Peyer's patch (tissue), 4 donors: Measurements from ENCODE around the gene PRM3. TPM values are rescaled to one million over a fixed set of nuclear protein-coding genes. Genes with fewer than 3 reads are reported as not detected.

Experiments used
- DNase-seq, 3 donors: peaks; one replicate each; pipeline ENCODE4 v3.0.0-alpha.2; 2017 to 2019
- H3K27ac ChIP-seq, 4 donors: fragments of 200-600 bp; sonication (generic); one replicate each; pipeline ENCODE4 v1.5.1; 2016 to 2019
- H3K27me3 ChIP-seq, 2 donors: fragments of 200-600 bp; sonication (generic); one replicate each; pipeline ENCODE4 v1.5.1; 2019
- H3K36me3 ChIP-seq, 3 donors: fragments of 200-600 bp; sonication (generic); one replicate each; pipeline ENCODE4 v1.5.1; 2016 to 2019
- H3K4me1 ChIP-seq, 4 donors: fragments of 200-600 bp; sonication (generic); one replicate each; pipeline ENCODE4 v1.5.1; 2016 to 2019
- H3K4me3 ChIP-seq, 4 donors: fragments of 200-600 bp; sonication (generic); 1 replicate in 3 of 4; 2 replicates in 1 of 4; pipeline ENCODE4 v1.5.1; 2016 to 2019; ENCODE audit warnings: mild to moderate bottlenecking in 1 of 4
- H3K9me3 ChIP-seq, 4 donors: fragments of 200-600 bp; sonication (generic); one replicate each; pipeline ENCODE4 v1.5.1; 2016 to 2019; ENCODE audit warnings: mild to moderate bottlenecking in 1 of 4
- POLR2A ChIP-seq, 2 donors: fragments of 450-650 bp; IDR thresholded peaks; one replicate each; pipeline ENCODE4 v1.5.1; 2017; ENCODE audit warnings: antibody characterized with exemption in 2 of 2, mild to moderate bottlenecking in 2 of 2, moderate library complexity in 2 of 2
- total RNA-seq, 4 donors: library from RNA; depleted of rRNA; stranded (reverse); fragments of >200 nt; gene quantifications; one replicate each; pipeline ENCODE4 v1.1.0, GENCODE V29; 2016
- TF ChIP-seq, protein P1 (sequence below), 6 experiments: fragments of 450-650 bp in 4 of 6; fragments of 200-600 bp in 2 of 6; sonication (generic) in 1 of 6; IDR thresholded peaks; one replicate each; pipeline ENCODE4 v1.5.1; 2017 to 2019; ENCODE audit warnings: antibody characterized with exemption in 6 of 6, mild to moderate bottlenecking in 3 of 6, moderate library complexity in 1 of 6

Gene PRM3
- total RNA-seq, 4 donors from 2014 or later = not detected

DNA sequence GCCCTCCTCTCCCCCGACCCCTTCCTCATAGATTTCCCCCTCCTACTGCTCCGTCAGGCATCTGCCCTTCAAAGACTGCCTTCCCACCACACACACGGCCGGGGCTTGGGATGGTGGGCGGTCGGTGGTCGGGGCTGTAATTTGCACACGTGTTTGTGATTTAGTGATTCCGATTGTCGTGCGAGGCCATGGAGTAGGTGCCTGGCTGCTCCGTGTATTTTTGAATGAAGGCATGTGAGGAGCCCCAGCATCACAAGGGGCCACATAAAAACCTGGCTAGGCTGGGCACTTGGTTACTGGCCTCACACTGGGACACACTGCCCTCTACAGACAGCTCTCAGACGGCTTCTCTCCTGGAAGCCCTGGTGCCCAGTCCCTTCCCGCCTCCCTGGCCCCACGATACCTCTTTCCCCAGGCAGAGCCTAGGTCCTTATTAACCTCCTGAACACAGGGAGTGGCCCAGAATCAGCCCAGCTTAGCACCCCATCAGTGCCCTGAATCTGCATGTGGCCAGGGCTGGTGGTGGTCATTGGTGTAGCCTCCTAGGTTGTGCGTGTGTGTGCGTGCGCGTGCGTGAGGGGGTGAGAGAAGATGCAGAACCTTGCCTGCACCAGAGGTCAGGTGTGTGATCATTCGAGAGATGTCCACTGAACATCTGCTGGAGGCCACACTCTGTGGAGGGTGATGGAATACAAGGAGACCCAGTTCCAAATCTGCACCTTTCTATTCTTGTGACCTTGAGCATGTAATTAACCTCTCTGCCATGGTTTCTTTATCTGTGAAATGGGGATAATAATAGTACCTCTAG is 16.1 kb downstream of the PRM3 start:
- no peaks in the 10 kb centered on the region for H3K36me3 ChIP-seq
- H3K27me3 ChIP-seq = no peaks in the 10 kb centered on the region
- peak in 1 of 2 donors; percentile 15 for TF ChIP-seq POLR2A (IDR thresholded peaks at IDR 0.05)
- TF ChIP-seq, protein P1, sequence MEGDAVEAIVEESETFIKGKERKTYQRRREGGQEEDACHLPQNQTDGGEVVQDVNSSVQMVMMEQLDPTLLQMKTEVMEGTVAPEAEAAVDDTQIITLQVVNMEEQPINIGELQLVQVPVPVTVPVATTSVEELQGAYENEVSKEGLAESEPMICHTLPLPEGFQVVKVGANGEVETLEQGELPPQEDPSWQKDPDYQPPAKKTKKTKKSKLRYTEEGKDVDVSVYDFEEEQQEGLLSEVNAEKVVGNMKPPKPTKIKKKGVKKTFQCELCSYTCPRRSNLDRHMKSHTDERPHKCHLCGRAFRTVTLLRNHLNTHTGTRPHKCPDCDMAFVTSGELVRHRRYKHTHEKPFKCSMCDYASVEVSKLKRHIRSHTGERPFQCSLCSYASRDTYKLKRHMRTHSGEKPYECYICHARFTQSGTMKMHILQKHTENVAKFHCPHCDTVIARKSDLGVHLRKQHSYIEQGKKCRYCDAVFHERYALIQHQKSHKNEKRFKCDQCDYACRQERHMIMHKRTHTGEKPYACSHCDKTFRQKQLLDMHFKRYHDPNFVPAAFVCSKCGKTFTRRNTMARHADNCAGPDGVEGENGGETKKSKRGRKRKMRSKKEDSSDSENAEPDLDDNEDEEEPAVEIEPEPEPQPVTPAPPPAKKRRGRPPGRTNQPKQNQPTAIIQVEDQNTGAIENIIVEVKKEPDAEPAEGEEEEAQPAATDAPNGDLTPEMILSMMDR (IDR thresholded peaks at IDR 0.05) = peak; percentile 36 to 78 (median 70)
- peak overlapping the region; percentile 98 to 99 (median 98) for H3K27ac ChIP-seq
- DNase-seq = peak; percentile 76 to 90 (median 77)
- no peaks in the 10 kb centered on the region for H3K9me3 ChIP-seq
- H3K4me3 ChIP-seq = peak overlapping the region; percentile 83 to 99 (median 97)
- H3K4me1 ChIP-seq = peaks cover 3 to 44% (median 13%) of the 10 kb centered on the region in 4 donors

DNA sequence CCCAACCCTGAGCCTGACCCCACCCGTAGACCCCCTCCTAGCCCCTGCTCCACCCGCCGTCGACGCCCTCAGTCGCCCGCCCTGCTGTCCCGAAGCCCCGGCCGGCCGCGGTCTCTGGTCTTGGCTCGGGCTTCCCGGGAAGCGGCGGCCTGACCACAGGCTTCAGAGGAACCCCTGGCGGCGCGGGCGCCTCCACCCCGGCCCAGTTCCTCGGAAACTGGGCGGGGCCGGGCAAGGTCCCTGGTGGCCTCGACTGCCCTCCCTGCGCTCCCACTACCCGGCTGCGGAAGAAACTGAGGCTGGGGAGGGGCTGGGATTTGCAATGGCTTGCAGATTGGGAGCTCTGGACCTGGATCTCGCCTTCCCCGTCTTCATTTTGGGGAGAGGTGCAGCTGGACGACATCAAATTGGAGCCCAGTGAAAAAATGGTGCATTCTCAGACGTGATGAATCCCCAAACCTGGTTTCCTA is 16.7 kb downstream of the PRM3 start:
- no peak for TF ChIP-seq POLR2A (IDR thresholded peaks at IDR 0.05)
- TF ChIP-seq, protein P1 (IDR thresholded peaks at IDR 0.05) = no peak
- H3K4me1 ChIP-seq = peaks cover 3 to 44% (median 13%) of the 10 kb centered on the region in 4 donors

DNA sequence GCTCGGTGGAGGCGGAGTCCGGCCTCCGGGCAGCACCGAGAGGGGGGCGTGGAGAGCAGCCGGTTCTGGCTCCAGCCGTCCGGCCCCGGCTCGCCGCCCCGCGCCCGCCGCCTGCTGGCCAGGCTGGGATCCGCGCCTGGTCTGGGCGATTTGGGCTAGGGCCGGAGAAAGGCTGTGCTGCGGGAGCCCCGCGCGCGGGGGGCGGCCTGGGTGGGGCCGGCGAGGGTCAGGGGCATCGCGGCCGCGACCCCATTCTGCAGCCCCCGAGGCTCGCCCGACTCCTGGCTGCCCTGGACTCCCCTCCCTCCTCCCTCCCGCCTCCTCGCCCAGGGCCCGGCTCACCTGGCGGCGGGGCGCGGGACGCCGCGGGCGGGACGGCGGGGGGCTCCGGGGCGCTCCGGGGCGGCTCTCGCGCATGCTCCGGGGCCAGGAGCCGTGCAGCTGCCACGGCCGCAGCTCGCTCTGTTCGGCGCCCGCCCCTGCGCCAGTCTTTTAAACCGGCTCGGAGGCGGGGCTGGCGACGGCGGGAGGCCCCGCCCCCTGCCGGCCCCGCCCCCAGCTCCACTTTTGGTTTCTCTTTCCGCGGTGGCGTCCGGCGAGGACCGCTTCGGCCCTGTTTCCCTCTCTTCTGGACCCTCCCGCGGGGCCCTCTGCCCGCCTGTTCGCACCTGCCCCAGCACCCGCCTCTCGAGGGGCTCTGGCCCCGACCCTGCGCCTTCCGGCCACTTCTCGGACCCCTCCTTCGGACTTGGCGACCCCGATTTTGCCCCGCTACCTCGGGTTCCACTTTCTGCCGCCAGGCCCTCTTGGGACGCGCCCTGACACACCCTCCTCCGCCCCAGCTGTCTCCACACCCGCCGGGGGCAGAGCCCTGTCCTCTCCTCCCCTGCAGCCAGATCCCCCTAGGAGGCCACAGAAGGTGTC is 17.4 kb downstream of the PRM3 start, which contains the start of gene SOCS1:
Gene SOCS1, minus strand, starts transcription at position 468 of the 924 bp plus-strand sequence. CDS start 726 bp downstream, outside the sequence.
- Histone ChIP-seq H3K27me3 (no peaks in the 10 kb centered on the region), H3K27ac (peak within 1 kb of the TSS; percentile 98 to 99 (median 98))

More for the DNA sequence above, 16.7 kb downstream of the PRM3 start:
- peak; percentile 51 to 83 (median 81) for DNase-seq
- H3K4me3 ChIP-seq = peak overlapping the region; percentile 83 to 99 (median 97)
- H3K27ac ChIP-seq = peak overlapping the region; percentile 98 to 99 (median 98)
- no peaks in the 10 kb centered on the region for H3K27me3 ChIP-seq
- no peaks in the 10 kb centered on the region for H3K9me3 ChIP-seq
- H3K36me3 ChIP-seq = no peaks in the 10 kb centered on the region

DNA sequence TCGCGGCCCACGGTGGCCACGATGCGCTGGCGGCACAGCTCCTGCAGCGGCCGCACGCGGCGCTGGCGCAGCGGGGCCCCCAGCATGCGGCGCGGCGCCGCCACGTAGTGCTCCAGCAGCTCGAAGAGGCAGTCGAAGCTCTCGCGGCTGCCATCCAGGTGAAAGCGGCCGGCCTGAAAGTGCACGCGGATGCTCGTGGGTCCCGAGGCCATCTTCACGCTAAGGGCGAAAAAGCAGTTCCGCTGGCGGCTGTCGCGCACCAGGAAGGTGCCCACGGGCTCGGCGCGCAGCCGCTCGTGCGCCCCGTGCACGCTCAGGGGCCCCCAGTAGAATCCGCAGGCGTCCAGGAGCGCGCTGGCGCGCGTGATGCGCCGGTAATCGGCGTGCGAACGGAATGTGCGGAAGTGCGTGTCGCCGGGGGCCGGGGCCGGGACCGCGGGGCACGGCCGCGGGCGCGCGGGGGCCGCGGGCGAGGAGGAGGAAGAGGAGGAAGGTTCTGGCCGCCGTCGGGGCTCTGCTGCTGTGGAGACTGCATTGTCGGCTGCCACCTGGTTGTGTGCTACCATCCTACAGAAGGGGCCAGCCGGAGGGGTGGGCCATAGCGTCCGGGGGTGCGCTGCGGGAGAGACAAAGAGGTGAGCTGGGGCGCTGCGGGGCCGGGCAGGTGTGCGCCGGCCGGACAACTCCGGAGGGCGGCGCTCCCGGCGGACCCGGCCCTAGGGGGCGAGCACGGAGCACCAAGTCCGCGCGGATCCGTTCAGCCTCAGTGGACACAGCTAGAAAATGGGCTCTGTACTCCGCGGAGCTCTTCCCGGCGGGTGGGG is 18.3 kb downstream of the PRM3 start:
- no peaks in the 10 kb centered on the region for H3K36me3 ChIP-seq
- peak overlapping the region; percentile 98 to 99 (median 98) for H3K27ac ChIP-seq
- TF ChIP-seq, protein P1 (IDR thresholded peaks at IDR 0.05) = peak in 3 of 6 experiments; percentile 19 to 39 (median 22)
- no peak for TF ChIP-seq POLR2A (IDR thresholded peaks at IDR 0.05)
- H3K4me1 ChIP-seq = peaks cover 3 to 44% (median 13%) of the 10 kb centered on the region in 4 donors
- peak overlapping the region; percentile 83 to 99 (median 97) for H3K4me3 ChIP-seq
- no peaks in the 10 kb centered on the region for H3K27me3 ChIP-seq
- H3K9me3 ChIP-seq = no peaks in the 10 kb centered on the region
- peak; percentile 74 to 75 (median 75) for DNase-seq

More for the DNA sequence above, 17.4 kb downstream of the PRM3 start, which contains the start of gene SOCS1:
- TF ChIP-seq, protein P1 (IDR thresholded peaks at IDR 0.05) = peak; percentile 86 to 96 (median 96)
- TF ChIP-seq POLR2A (IDR thresholded peaks at IDR 0.05) = peak; percentile 90 to 99
- Histone ChIP-seq H3K4me3 (peak within 1 kb of the TSS; percentile 83 to 99 (median 97)), H3K4me1 (peaks cover 3 to 44% (median 13%) of the 10 kb centered on the region in 4 donors), H3K36me3 (no peaks in the 10 kb centered on the region), H3K9me3 (no peaks in the 10 kb centered on the region)
- DNase-seq = peak; percentile 84 to 92 (median 92)
